Measurements from ENCODE around the gene C19orf47.
"Not testable (repeated sequence)": the region's sequence is repeated elsewhere in the genome, so short reads cannot be mapped to it uniquely, and the experiment has no call there.

The C19orf47 gene

DNA sequence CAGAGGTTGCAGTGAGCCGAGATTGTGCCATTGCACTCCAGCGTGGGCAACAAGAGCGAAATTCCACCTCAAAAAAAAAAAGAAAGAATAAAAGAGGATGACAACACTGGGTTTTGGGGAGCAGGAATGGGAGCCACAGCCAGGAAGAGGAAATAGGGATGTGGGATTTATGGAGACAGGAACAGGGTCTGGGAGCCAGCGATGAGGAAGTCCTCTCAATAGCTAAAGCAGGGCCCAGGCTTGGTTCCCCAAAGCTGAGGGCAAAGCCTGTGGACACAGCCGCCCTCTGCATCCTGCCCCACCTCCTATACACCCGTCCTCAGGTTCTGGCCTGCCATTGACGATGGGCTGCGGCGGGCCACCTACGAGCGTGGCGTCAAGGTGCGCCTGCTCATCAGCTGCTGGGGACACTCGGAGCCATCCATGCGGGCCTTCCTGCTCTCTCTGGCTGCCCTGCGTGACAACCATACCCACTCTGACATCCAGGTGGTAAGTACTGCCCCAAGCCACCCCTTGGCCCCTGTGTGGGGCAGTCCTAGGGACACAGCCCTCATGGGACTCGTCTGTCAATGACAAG lies 28.2 kb upstream of the C19orf47 start:
- DNase-seq (ENCODE audit: low spot score), result no peak

DNA sequence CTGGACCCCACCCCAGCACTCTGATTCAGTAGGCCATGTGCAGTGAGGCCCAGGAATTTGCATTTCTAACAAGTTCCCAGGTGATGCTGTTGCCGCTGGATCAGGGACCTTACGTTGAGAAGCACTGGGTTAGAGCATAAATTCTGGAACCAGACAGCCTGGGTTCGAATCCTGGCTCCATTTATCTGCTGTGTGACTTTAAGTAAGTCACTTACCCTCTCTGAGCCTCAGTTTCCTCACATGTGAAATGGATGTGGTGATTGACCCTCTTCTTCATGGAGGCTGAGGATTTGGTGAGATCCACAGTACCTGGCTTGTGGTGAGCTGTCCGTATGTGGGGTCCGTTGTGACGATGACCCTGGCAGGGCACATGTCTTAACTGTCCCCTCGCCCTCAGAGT lies 25.9 kb upstream of the C19orf47 start:
- no peak for DNase-seq (ENCODE audit: low spot score)

DNA sequence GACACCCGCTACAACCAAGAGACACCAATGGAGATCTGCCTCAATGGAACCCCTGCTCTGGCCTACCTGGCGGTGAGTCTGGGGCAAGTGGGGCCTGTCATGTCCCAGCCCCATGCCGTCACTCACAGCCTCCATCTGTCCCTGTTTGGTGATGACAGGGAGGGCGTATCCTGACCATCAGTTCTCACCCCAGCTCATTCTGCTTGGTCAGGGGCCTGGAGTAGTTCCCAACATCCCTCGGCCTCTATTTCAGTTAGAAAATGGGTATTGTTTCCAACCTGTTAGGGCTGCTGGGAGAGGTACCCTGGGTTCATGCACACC lies 23.6 kb upstream of the C19orf47 start:
- no peak for DNase-seq (ENCODE audit: low spot score)

DNA sequence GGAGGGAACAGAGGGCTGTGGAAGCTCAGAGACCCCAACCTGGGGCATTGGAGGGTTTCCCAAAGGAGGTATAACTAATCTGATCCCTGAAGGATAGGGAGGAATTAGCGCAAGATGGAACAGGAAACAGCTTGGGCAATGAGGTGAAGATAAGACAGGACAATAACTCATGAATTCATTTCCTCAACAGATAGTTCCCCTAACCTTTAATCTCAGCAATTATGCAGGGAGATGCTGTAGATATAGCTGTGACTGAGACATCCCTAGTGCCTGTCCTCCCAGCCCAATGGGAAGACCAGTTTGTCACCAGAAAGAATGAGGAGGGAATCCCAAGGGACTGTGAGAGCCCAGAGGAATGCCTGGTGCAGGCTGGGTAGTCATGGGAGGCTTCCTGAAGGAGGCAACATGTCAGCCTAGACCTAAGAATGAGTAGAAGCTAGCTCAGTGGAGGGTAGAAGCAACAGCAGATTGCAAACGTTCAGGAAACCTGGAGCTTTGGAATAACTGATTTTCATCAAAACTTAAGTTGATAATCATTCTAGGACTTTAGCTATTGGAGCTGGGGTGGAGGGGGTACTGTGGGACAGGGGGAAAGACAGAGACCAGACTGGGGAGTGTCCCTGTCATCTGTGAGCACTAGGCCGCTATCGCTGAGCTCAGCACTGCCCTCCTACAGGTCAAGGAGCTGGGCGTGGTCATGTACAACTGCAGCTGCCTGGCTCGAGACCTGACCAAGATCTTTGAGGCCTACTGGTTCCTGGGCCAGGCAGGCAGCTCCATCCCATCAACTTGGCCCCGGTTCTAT lies 23.0 kb upstream of the C19orf47 start:
- DNase-seq (ENCODE audit: low spot score), result no peak

DNA sequence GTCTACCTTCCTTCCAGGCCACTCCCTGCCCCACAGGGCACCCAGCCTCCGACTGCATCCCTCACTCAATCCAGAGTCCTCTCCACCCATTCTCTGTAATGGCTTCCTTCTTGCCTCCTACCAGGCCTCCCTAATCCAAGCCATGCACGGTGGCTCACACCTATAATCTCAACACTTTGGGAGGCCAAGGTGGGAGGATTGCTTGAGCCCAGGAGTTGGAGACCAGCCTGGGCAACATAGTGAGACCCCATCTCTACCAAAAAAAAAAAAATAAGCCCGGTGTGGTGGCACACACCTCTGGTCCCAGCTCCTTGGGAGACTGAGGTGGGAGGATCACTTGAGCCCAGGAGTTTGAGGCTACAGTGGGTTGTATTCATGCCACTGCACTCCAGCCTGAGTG lies 22.1 kb upstream of the C19orf47 start:
- DNase-seq (ENCODE audit: low spot score), result not testable (repeated sequence)

DNA sequence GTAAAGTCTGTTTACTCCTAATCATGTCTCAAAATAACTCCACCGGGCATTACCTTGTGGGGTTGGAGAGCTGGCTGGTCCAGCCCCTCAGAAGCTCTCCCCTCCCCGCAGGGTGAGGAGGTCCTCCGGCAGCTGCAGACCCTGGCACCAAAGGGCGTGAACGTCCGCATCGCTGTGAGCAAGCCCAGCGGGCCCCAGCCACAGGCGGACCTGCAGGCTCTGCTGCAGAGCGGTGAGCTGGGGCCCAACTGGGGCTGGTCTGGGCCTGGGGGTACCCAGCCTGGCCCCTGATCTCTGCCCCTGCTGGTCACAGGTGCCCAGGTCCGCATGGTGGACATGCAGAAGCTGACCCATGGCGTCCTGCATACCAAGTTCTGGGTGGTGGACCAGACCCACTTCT lies 21.6 kb upstream of the C19orf47 start:
- DNase-seq (ENCODE audit: low spot score), result no peak

DNA sequence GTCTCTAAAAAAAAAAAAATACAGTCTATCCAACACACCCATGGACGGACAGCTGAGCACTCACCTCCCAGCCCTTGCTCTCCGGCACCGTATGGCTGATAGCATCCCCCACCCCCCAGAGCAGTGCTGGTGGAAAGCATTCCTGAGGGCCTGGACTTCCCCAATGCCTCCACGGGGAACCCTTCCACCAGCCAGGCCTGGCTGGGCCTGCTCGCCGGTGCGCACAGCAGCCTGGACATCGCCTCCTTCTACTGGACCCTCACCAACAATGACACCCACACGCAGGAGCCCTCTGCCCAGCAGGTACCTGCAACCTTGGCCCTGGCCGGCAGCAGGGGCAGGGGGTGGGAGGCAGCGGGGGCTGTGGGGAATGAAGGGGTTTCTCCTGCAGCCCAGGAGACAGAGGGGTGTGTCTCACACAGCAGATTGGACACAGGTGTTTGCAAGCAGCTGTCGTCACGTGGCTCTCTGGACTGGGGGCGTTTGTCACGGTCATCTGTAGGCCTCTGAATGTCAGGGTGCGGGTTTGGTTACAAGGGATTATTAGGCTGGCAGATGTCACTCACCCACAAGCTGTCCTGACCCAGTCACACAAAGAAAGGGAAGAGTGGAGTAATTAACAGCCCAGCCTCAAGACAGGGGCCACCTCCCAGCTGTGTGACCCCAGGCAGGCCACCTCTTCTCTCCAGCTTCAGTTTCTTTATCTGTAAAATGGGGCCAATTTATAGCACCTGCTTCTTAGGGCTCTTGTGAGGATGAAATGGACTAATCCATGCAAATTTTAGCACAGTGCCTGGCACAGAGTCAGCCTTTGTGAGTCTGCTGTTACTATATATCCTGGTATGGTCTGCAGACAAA lies 19.6 kb upstream of the C19orf47 start:
- DNase-seq (ENCODE audit: low spot score), result no peak

DNA sequence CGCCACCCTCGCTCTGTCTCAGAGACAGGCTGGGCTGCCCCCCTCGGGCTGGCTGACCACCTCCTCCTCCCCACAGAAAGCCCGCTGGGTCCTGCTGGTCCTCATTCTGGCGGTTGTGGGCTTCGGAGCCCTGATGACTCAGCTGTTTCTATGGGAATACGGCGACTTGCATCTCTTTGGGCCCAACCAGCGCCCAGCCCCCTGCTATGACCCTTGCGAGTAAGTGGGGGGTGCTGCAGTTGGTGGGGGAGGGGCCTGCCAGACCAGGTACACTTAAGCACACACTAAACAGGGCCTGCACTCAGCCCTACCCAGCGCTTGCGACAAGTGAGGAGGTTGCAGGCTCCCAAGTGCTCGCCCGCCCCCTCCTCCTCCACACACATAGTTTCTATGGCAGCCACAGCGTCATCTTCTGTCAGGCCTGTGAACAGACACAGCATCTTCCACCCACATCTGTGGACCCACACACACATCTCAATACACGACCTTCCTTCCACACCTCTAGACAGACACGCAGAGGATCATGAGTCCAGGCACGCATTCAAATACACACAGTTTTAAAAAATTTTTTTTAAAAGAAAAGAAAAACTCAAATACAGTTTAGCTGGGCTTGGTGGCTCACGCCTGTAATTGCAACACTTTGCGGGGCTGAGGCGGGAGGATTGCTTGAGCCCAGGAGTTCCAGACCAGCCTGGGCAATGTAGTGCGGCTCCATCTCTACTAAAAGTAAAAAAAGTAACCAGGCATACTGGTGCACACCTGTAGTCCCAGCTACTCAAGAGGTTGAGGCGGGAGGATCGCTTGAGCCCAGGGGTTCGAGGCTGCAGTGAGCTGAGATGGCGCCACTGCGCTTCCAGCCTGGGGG lies 18.7 kb upstream of the C19orf47 start:
- no peak for DNase-seq (ENCODE audit: low spot score)

DNA sequence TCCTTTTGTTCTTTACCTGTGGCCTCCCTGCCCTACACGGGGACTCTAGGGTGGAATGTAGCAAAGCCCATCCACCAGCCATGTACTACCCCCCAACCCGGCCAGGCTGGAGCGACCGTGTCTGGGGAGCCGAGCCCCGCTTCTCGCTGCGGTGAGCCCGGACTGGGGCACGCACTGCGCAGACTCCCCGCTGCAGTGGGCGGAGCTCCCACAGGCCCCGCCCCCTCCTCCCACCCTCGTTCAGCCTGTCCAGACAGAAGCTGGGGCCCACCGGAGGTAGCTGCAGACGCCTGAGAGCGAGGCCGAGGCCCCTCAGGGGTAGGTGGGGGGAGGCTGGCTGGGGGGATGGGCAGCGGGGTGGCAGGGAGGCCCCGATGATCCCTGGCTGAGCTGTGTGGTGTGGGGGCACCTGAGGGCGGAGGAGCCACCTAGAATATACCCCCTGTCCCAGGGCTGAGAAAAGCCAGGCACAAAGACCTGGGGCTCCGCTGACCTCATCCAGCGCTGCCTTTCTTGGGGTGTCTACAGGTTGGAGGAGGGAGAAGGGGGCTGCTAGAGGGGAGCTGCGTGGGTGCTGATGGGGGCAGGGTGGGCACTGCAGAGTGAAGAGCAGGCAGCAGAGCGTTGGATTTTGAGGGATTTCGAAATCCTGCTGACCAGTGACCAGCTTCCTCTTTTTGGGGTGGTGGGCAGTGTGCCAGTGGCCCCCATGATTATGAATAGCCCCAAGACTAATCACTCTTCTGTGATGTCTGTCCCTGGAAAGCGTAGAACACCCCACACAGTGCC lies 17.6 kb upstream of the C19orf47 start:
- DNase-seq (ENCODE audit: low spot score), result no peak

DNA sequence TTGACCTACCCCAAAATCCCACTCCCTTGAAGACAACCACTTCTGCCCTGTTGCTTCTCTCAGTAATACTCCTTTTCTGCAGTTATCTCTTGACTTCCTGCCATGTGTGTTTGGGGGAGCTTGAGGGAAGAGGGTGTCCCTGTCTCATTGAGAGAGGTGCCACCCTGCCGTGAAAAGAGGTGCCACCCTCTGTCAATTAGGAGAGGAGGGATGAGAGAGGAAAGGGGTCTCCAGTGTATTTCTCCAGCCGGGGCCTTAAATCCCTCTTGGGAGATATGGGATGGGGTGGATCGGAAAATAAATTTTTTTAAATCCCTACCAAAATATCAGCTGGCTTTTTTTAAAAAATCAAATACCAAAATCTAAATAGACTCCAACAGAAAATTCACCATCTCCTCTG lies 16.8 kb upstream of the C19orf47 start:
- no peak for DNase-seq (ENCODE audit: low spot score)

DNA sequence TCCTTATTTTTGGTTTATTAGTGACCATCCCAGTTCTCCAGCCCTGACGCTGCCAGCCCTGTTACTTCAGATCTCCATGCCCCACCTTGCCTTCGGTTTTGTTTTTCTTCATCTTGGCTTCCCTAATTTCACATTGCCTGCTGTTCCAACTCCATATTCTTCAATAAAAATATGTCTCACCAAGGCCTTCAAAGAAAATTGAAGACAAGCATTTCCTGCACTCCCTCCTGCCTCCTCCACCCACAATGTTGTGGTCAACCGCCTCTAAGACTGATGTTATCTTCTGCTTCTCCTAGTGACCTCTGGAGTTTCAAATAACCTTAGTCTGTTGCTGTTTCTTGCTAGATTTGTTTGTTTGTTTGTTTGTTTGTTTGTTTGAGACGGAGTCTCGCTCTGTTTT lies 14.9 kb upstream of the C19orf47 start:
- DNase-seq (ENCODE audit: low spot score), result no peak

DNA sequence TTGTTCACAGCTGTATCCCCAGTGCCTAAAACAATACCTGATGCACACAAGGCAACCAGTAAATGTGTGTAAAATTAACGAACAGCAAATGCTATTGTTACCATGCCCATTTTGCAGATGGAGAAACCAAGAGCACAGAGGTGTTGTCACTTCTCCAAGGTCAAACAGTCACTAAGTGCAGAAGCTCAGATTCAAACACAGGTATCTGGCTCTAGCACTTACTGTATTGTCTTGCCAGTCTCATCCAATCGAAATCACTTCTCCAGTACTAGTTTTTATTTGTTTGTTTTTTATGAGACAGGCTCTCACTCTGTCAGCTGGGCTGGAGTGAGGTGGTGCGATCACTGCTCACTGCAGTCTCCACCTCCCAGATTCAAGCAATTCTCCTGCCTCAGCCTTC lies 14.0 kb upstream of the C19orf47 start:
- DNase-seq (ENCODE audit: low spot score), result no peak

DNA sequence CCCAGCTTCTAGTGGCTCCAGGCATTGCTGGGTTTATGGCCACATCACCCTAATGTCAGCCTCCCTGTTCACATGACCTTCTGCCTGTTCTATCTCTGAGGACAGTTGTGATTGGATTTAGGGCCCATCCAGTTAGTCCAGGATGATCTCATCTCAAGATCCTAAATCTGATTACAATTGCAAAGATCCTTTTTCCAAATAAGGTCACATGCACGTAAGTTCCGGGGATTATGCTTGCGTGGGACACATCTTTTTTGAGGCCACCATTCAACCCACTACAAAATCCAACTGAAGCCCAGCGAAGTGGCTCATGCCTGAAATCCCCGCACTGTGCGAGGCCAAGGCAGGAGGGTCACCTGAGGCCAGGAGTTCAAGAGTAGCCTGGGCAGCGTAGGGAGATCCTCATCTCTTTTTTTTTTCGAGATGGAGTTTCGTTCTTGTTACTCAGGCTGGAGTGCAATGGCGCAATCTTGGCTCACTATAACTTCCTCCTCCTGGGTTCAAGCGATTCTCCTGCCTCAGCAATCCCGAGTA lies 12.6 kb upstream of the C19orf47 start:
- DNase-seq (ENCODE audit: low spot score), result no peak

DNA sequence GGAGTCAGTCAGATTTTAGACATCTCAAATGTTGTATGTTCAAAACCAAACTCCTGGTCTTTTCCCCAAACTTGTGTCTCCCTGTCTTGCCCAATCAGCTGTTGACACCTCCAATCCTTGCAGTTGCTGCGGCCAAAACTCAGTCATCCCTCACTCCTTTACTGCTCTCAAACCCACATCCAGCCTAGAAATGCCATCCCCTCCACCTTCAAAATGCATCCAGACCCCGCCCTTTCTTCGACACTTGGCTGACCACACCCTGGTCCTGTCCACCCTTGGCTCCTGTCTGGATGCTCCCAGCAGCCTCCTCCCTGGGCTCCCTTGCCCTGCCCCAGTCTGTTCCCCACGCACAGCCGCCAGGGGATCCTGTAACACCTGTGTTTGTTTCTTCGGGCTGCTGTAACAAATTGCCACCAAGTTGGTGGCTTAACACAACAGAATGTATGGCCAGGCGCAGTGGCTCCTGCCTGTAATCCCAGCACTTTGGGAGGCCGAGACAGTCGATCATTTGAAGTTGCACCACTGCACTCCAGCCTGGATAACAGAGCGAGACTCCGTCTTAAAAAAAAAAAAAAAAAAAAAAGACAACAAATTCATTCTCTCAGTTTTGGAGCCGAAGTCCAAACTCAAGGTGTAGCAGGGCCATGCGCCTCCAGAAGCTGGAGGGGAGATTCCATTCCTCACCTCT lies 12.0 kb upstream of the C19orf47 start:
- DNase-seq (ENCODE audit: low spot score), result no peak

DNA sequence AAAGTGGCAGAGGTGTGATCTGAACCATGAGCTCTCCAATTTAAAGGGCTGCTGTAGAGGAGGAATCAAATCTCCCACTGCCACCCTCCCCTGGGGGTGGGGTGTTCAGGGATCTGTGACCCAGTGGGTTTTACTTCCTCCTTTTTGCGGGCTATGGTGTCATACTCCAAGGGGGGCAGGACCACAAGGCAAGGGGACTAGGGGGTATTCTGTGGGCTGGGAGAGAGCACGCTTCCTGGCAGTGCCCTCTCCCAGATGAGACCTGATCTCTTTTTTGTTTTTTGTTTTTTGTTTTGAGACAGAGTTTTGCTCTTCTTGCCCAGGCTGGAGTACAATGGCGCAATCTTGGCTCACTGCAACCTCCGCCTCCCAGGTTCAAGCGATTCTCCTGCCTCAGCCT lies 10.6 kb upstream of the C19orf47 start:
- no peak for DNase-seq (ENCODE audit: low spot score)

DNA sequence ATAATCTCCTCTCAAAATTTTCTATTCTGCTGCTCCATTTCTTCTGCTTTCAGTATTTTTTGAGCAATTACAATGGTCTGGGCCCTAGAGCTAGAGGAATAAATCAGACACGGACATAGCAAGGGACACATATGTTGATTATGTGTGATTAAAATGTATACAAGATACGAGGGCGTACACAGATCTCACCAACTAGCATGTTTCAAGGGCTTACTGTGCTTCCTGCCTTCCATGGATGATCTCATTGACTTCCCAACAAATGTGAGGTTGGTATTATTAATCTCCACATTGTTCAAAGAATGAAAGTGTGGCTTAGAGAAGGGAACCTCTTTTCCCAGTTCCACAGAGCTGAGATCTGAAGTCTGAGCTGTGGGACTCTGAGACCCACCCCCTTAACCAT lies 9.4 kb upstream of the C19orf47 start:
- DNase-seq (ENCODE audit: low spot score), result no peak

DNA sequence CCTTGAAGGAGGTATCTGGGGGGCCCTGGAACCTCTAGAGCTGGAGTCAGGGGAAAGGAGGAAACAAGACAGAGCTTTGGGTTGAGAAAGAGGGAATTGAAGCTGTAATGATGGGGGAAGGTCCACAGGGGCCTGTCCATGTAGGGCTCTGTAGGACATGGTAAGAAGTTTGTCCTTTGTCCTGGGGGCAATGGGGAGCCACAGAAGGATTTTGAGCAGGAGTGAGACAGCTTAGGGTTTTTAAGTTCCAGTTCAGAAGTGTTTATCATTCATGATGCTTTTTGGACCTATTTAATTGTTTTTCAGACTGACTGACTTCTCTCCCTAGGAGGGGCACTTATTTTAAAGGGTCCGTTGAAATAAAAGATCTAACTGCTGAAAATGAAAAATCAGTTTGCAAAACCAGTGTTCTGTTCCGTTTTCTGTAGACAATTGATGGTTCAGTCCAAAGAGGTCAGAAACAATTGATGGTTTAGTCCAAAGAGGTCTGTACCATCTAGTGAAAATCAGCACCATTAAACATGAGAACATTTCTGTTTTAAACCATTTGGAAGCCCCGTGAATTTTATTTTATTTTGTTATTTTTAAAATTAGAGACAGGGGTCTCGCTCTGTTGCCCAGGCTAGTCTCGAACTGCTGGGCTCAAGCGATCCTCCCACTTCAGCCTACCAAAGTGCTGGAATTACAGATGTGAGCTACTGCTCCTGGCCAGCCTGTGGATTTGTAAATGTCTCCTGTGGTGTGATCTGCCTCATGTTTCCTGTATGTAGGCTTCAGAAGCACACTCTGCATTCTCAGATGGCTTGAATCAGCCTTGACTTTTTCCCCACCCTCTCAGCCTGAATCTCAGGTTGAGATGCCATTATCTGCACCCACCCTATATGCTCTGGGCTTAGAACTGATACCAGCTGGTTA lies 8.7 kb upstream of the C19orf47 start:
- no peak for DNase-seq (ENCODE audit: low spot score)

DNA sequence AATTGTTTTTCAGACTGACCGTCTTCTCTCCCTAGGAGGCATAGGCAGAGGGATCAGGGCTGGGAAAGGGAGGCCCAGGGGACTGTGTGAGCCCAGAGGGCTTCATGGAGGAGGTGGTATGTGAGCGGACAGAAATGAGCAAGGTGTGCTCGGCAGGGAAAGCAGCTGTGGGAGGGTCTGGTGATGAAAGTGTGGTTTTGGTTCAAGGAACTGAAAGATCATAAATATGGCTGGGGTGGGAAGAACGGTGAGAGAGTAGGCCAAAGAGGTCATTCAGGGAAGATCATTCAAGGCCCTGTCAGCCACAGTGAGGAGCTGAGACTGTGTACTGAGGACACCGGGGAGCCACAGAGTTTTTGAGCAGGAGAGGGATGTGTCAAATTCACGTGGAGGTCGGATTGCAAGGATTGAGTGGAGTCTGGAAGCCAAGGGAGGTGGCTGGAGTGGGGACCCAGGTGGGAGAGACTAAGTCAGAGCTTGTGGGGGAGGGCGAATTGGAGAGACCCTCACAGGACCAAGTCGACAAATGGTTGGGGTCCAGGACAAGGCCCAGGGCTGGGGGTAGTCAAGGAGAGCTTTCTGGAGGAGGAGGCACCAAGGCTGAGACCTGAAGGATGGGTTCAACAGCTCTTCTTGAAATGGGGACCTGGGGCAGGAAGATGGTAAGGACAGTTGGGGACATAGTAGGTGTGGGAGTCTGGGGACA lies 7.9 kb upstream of the C19orf47 start:
- no peak for DNase-seq (ENCODE audit: low spot score)

DNA sequence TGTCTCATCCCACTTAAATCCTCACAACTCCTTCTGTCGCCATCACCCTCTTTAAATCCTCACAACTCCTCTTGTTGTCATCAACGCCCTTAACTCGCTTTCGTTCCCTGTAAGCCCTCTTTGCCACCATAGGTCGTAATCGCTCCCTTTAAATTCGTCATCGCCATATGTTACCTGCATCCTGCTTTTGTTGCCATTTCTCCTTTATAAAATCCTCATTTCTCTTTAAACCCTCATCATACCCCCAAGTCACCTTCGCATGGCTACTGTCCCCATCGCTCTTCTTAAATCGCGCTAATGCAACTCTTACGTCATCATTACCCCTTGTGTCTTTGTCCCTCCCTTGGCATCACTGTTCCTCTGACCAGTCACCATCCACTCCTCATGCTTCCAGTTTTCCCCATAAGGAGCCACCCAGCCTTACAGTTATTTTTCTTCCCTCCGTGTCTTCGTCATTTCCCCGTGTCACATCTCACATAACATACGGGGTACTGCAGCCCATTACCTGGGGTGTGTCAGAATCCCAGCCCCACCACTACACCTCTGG lies 837 bp upstream of the C19orf47 start:
- DNase-seq (ENCODE audit: low spot score), result peak; percentile 82

All from RKO (cell line).